Measurements from ENCODE around the gene KCNJ14.

KCNJ14 gene

GRCh38 chr19:48445606-48446481, 9.5 kb upstream of the KCNJ14 start, which contains the start of gene GRWD1:
TSS of gene GRWD1 (plus strand) at chr19:48445983. CDS start at chr19:48446006, 23 bp downstream.
- DNase-seq (ENCODE audit: low spot score) = peak; percentile 99

GRCh38 chr19:48446579-48446978, 8.8 kb upstream of the KCNJ14 start:
- DNase-seq (ENCODE audit: low spot score) = no peak

GRCh38 chr19:48448563-48448962, 6.8 kb upstream of the KCNJ14 start:
- DNase-seq (ENCODE audit: low spot score) = no peak

GRCh38 chr19:48450441-48450840, 4.9 kb upstream of the KCNJ14 start:
- no peak for DNase-seq (ENCODE audit: low spot score)

- no peak for DNase-seq (ENCODE audit: low spot score)
Measured at GRCh38 chr19:48450863-48451262, 4.5 kb upstream of the KCNJ14 start.

- DNase-seq (ENCODE audit: low spot score) = no peak
Measured at GRCh38 chr19:48451624-48452023, 3.8 kb upstream of the KCNJ14 start.

- DNase-seq (ENCODE audit: low spot score) = no peak
Measured at GRCh38 chr19:48452289-48453190, 2.8 kb upstream of the KCNJ14 start.

GRCh38 chr19:48454150-48454730, 1.1 kb upstream of the KCNJ14 start:
- no peak for DNase-seq (ENCODE audit: low spot score)

- DNase-seq (ENCODE audit: low spot score) = no peak
Measured at GRCh38 chr19:48455908-48456562, 661 bp downstream of the KCNJ14 start.

GRCh38 chr19:48456864-48457263, 1.5 kb downstream of the KCNJ14 start:
- DNase-seq (ENCODE audit: low spot score) = no peak

- no peak for DNase-seq (ENCODE audit: low spot score)
Measured at GRCh38 chr19:48458016-48458415, 2.6 kb downstream of the KCNJ14 start.

- no peak for DNase-seq (ENCODE audit: low spot score)
Measured at GRCh38 chr19:48461651-48461981, 6.2 kb downstream of the KCNJ14 start.

- DNase-seq (ENCODE audit: low spot score) = no peak
Measured at GRCh38 chr19:48461982-48462655, 6.7 kb downstream of the KCNJ14 start.

GRCh38 chr19:48465215-48465614, 9.8 kb downstream of the KCNJ14 start:
- DNase-seq (ENCODE audit: low spot score) = no peak

GRCh38 chr19:48466561-48467325, 11.4 kb downstream of the KCNJ14 start:
- no peak for DNase-seq (ENCODE audit: low spot score)

GRCh38 chr19:48468772-48469288, 13.5 kb downstream of the KCNJ14 start:
- peak; percentile 100 for DNase-seq (ENCODE audit: low spot score)

GRCh38 chr19:48469289-48469881, 14.0 kb downstream of the KCNJ14 start, which contains the start of gene CYTH2:
TSS of gene CYTH2 (plus strand) at chr19:48469369. CDS start at chr19:48469508, 139 bp downstream.
- DNase-seq (ENCODE audit: low spot score) = peak; percentile 66

- no peak for DNase-seq (ENCODE audit: low spot score)
Measured at GRCh38 chr19:48469934-48470680, 14.7 kb downstream of the KCNJ14 start.

GRCh38 chr19:48470856-48471255, 15.5 kb downstream of the KCNJ14 start:
- DNase-seq (ENCODE audit: low spot score) = no peak
